MM.1S (cell line): ENCODE results near the gene TIMD4.

Source experiments
- DNase-seq: peaks from one replicate; pipeline ENCODE4 v3.0.0-alpha.2; 2015
- H2AFZ ChIP-seq: fragments of 300-600 bp; sonication (generic); 2 replicates; pipeline ENCODE4 v1.6.0; 2016; ENCODE audit warnings: antibody characterized with exemption, low read length
- H3F3A ChIP-seq: fragments of 300-600 bp; sonication (generic); 2 replicates; pipeline ENCODE4 v1.6.1; 2016; ENCODE audit warnings: mild to moderate bottlenecking, antibody characterized with exemption, low read length, moderate library complexity, mixed read lengths; ENCODE audit not compliant: insufficient read depth
- H3K27ac ChIP-seq: fragments of 300-600 bp; sonication (generic); 2 replicates; pipeline ENCODE4 v1.5.1; 2016; ENCODE audit warnings: mild to moderate bottlenecking, low read length
- H3K27me3 ChIP-seq: fragments of 300-600 bp; sonication (generic); replicated peaks from 2 replicates; pipeline ENCODE4 v1.6.0; 2016; ENCODE audit warnings: low read length; ENCODE audit not compliant: insufficient read depth
- H3K36me3 ChIP-seq: fragments of 300-600 bp; sonication (generic); replicated peaks from 2 replicates; pipeline ENCODE4 v1.6.1; 2016; ENCODE audit warnings: mild to moderate bottlenecking, low read length, mixed read lengths; ENCODE audit not compliant: insufficient read depth
- H3K4me1 ChIP-seq: fragments of 300-600 bp; sonication (generic); 2 replicates; pipeline ENCODE4 v1.6.1; 2016; ENCODE audit warnings: low read length, mixed read lengths
- H3K4me2 ChIP-seq: fragments of 300-600 bp; sonication (generic); 2 replicates; pipeline ENCODE4 v1.6.0; 2016; ENCODE audit warnings: low read depth, low read length
- H3K4me3 ChIP-seq: fragments of 300-600 bp; sonication (generic); 2 replicates; pipeline ENCODE4 v1.5.1; 2016; ENCODE audit warnings: low read length, mixed read lengths
- H3K79me2 ChIP-seq: fragments of 300-600 bp; sonication (generic); 2 replicates; pipeline ENCODE4 v1.6.1; 2016; ENCODE audit warnings: mixed run types, low read length, mixed read lengths
- H3K9ac ChIP-seq: fragments of 300-600 bp; sonication (generic); 2 replicates; pipeline ENCODE4 v1.6.1; 2016; ENCODE audit warnings: low read length, mixed read lengths
- H3K9me2 ChIP-seq: fragments of 300-600 bp; sonication (generic); replicated peaks from 2 replicates; pipeline ENCODE4 v1.6.1; 2016; ENCODE audit warnings: mild to moderate bottlenecking, low read length, mixed read lengths; ENCODE audit not compliant: insufficient read depth
- H3K9me3 ChIP-seq: fragments of 300-600 bp; sonication (generic); replicated peaks from 2 replicates; pipeline ENCODE4 v1.6.1; 2016; ENCODE audit warnings: mild to moderate bottlenecking, low read length, mixed read lengths; ENCODE audit not compliant: insufficient read depth
- H4K20me1 ChIP-seq: fragments of 300-600 bp; sonication (generic); 2 replicates; pipeline ENCODE4 v1.6.1; 2016; ENCODE audit warnings: mild to moderate bottlenecking, low read length, moderate library complexity, mixed read lengths; ENCODE audit not compliant: insufficient read depth
- CTCF ChIP-seq: fragments of 300-600 bp; sonication (generic); IDR thresholded peaks from 2 replicates; pipeline ENCODE4 v1.5.1; 2016; ENCODE audit warnings: antibody characterized with exemption, low read length, mixed read lengths
- EZH2 ChIP-seq: fragments of 300-600 bp; sonication (generic); optimal IDR thresholded peaks from 2 replicates; pipeline ENCODE3; 2017; ENCODE audit warnings: low read depth, mild to moderate bottlenecking, antibody characterized with exemption, low read length, mixed read lengths
- EZH2phosphoT487 ChIP-seq: fragments of 300-600 bp; sonication (generic); IDR thresholded peaks from 2 replicates; pipeline ENCODE4 v1.6.1; 2018; ENCODE audit warnings: antibody characterized with exemption, low read length

The TIMD4 gene

GRCh38 chr5:156907667-156908066, 55.4 kb downstream of the TIMD4 start:
- Histone ChIP-seq H3K4me3 (no peak overlapping the region), H3K79me2 (no peaks in the 10 kb centered on the region), H4K20me1 (no peaks in the 10 kb centered on the region), H3K27ac (no peak overlapping the region), H2AFZ (no peak overlapping the region), H3K9ac (no peak overlapping the region), H3K4me1 (peaks cover 3% of the 10 kb centered on the region), H3F3A (peaks cover 2% of the 10 kb centered on the region; the same call in 1 of the 2 replicates), H3K9me3 (no peaks in the 10 kb centered on the region), H3K4me2 (no peak overlapping the region), H3K27me3 (no peaks in the 10 kb centered on the region), H3K9me2 (no peaks in the 10 kb centered on the region), H3K36me3 (no peaks in the 10 kb centered on the region)
- DNase-seq: no peak
- TF ChIP-seq EZH2phosphoT487 (no peak), CTCF (no peak), EZH2 (no peak)

GRCh38 chr5:156906807-156907206, 56.2 kb downstream of the TIMD4 start:
- Histone ChIP-seq H3K27ac (no peak overlapping the region), H3K79me2 (no peaks in the 10 kb centered on the region)

GRCh38 chr5:156896546-156896945, 66.5 kb downstream of the TIMD4 start:
- no peaks in the 10 kb centered on the region for H3K27me3 ChIP-seq
- no peak for DNase-seq
- no peaks in the 10 kb centered on the region; the same call in 1 of the 2 replicates for H3F3A ChIP-seq
- no peaks in the 10 kb centered on the region for H3K9me3 ChIP-seq
- no peak overlapping the region for H3K4me3 ChIP-seq
- H2AFZ ChIP-seq: no peak overlapping the region
- H3K4me2 ChIP-seq: no peak overlapping the region
- H4K20me1 ChIP-seq: no peaks in the 10 kb centered on the region
- peaks cover 24% of the 10 kb centered on the region for H3K4me1 ChIP-seq
- H3K9me2 ChIP-seq: no peaks in the 10 kb centered on the region
- no peak overlapping the region for H3K9ac ChIP-seq
- TF ChIP-seq EZH2 (no peak), EZH2phosphoT487 (no peak), CTCF (no peak)
- no peaks in the 10 kb centered on the region for H3K79me2 ChIP-seq
- H3K27ac ChIP-seq: no peak overlapping the region
- H3K36me3 ChIP-seq: no peaks in the 10 kb centered on the region

More at GRCh38 chr5:156906807-156907206, 56.2 kb downstream of the TIMD4 start:
- no peak for DNase-seq
- Histone ChIP-seq H2AFZ (no peak overlapping the region), H4K20me1 (no peaks in the 10 kb centered on the region), H3K4me3 (no peak overlapping the region), H3K4me1 (no peaks in the 10 kb centered on the region), H3F3A (no peaks in the 10 kb centered on the region), H3K27me3 (no peaks in the 10 kb centered on the region), H3K9me2 (no peaks in the 10 kb centered on the region), H3K9me3 (no peaks in the 10 kb centered on the region), H3K9ac (no peak overlapping the region), H3K36me3 (no peaks in the 10 kb centered on the region), H3K4me2 (no peak overlapping the region)
- TF ChIP-seq CTCF: no peak
- no peak for TF ChIP-seq EZH2
- no peak for TF ChIP-seq EZH2phosphoT487
